Measurements from ENCODE around the gene ZNF783.

DNA sequence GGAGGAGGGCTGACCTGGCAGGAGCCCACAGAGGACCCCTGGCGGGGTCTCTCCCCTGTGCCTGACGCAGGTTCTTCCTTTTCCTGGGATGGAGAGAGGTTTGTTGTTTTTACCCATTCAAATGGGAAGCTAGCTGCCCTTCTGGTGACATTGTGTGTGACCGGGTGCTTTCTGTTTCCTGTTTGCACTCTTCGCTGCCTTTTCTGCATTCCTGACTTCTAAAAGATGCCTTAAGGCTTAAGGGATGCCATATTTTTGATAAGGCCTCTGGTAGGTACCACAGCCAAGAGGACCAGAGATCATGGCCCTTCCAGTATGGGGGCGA is 20.3 kb downstream of the ZNF783 start:
- TF ChIP-seq, protein P1, sequence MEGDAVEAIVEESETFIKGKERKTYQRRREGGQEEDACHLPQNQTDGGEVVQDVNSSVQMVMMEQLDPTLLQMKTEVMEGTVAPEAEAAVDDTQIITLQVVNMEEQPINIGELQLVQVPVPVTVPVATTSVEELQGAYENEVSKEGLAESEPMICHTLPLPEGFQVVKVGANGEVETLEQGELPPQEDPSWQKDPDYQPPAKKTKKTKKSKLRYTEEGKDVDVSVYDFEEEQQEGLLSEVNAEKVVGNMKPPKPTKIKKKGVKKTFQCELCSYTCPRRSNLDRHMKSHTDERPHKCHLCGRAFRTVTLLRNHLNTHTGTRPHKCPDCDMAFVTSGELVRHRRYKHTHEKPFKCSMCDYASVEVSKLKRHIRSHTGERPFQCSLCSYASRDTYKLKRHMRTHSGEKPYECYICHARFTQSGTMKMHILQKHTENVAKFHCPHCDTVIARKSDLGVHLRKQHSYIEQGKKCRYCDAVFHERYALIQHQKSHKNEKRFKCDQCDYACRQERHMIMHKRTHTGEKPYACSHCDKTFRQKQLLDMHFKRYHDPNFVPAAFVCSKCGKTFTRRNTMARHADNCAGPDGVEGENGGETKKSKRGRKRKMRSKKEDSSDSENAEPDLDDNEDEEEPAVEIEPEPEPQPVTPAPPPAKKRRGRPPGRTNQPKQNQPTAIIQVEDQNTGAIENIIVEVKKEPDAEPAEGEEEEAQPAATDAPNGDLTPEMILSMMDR (IDR thresholded peaks at IDR 0.05; ENCODE audit: low read length), result no peak
- no peak for TF ChIP-seq EZH2 (IDR thresholded peaks at IDR 0.05; ENCODE audit: borderline replicate concordance, low read length)

Data from OCI-LY1 (cell line).